Neutrophil (primary cell): ENCODE results near the gene SF3B5.
"Not testable (repeated sequence)": the region's sequence is repeated elsewhere in the genome, so short reads cannot be mapped to it uniquely, and the experiment has no call there.

Source experiments
- H3K27ac ChIP-seq: fragments of 200-600 bp; sonication (generic); 2 replicates; pipeline ENCODE4 v1.5.1; 2016; ENCODE audit warnings: mild to moderate bottlenecking, moderate library complexity
- H3K27me3 ChIP-seq: fragments of 200-600 bp; sonication (generic); 2 replicates; pipeline ENCODE4 v1.6.0; 2016; ENCODE audit warnings: mild to moderate bottlenecking
- H3K36me3 ChIP-seq: fragments of 200-600 bp; sonication (generic); 2 replicates; pipeline ENCODE4 v1.5.1; 2017
- H3K4me1 ChIP-seq, 2 experiments: fragments of 200-600 bp in 1 of 2; sonication (generic) in 1 of 2; 1 replicate in 1 of 2; 2 replicates in 1 of 2; pipeline versions ENCODE4 v1.5.1 to v1.6.1; 2013 to 2016; ENCODE audit warnings: low read depth in 1 of 2, low read length in 1 of 2, mild to moderate bottlenecking in 1 of 2, moderate library complexity in 1 of 2; ENCODE audit not compliant: control insufficient read depth in 1 of 2, insufficient read depth in 1 of 2
- H3K4me3 ChIP-seq, 2 experiments: fragments of 200-600 bp in 1 of 2; sonication (generic) in 1 of 2; 1 replicate in 1 of 2; 2 replicates in 1 of 2; pipeline ENCODE4 v1.5.1; 2013 to 2016; ENCODE audit warnings: low read depth in 1 of 2, low read length in 1 of 2, mild to moderate bottlenecking in 1 of 2, moderate library complexity in 1 of 2
- H3K9me3 ChIP-seq: fragments of 200-600 bp; sonication (generic); 2 replicates; pipeline ENCODE4 v1.5.1; 2016
- TF ChIP-seq, protein P1 (sequence below): fragments of 200-600 bp; sonication (generic); IDR thresholded peaks from 2 replicates; pipeline ENCODE4 v1.5.1; 2016; ENCODE audit warnings: antibody characterized with exemption

SF3B5 gene

DNA sequence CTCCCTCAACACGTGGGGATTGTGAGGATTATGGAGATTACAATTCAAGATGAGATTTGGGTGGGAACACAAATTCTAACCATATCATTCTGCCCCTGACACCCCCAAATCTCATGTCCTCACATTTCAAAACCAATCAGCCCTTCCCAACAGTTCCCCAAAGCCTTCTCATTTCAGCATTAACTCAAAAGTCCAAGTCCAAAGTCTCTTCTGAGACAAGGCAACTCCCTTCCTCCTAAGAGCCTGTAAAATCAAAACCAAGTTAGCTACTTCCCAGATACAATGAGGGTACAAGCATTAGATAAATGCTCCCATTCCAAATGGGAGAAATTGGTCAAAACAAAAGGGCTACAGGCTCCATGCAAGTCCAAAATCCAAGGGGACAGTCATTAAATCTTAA lies 47.7 kb downstream of the SF3B5 start:
- H3K4me3 ChIP-seq = no peak overlapping the region
- no peak overlapping the region for H3K27ac ChIP-seq
- H3K27me3 ChIP-seq = no peaks in the 10 kb centered on the region
- no peaks in the 10 kb centered on the region for H3K36me3 ChIP-seq
- TF ChIP-seq, protein P1, sequence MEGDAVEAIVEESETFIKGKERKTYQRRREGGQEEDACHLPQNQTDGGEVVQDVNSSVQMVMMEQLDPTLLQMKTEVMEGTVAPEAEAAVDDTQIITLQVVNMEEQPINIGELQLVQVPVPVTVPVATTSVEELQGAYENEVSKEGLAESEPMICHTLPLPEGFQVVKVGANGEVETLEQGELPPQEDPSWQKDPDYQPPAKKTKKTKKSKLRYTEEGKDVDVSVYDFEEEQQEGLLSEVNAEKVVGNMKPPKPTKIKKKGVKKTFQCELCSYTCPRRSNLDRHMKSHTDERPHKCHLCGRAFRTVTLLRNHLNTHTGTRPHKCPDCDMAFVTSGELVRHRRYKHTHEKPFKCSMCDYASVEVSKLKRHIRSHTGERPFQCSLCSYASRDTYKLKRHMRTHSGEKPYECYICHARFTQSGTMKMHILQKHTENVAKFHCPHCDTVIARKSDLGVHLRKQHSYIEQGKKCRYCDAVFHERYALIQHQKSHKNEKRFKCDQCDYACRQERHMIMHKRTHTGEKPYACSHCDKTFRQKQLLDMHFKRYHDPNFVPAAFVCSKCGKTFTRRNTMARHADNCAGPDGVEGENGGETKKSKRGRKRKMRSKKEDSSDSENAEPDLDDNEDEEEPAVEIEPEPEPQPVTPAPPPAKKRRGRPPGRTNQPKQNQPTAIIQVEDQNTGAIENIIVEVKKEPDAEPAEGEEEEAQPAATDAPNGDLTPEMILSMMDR = no peak
- H3K9me3 ChIP-seq = no peaks in the 10 kb centered on the region
- H3K4me1 ChIP-seq = no peaks in the 10 kb centered on the region

DNA sequence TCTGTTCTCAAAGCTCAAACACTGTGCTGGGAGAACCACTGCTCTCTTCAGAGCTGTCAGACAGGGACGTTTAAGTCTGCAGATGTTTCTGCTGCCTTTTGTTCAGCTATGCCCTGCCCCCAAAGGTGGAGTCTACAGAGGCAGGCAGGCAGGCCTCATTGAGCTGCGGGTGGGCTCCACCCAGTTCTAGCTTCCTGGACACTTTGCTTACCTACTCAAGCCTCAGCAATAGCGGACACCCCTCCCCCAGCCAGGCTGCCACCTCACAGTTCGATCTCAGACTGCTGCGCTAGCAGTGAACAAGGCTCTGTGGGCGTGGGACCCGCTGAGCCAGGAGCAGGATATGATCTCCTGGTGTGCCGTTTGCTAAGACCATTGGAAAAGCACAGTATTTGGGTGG lies 48.7 kb downstream of the SF3B5 start:
- H3K27me3 ChIP-seq, H3K9me3 ChIP-seq, H3K4me3 ChIP-seq, H3K4me1 ChIP-seq, H3K27ac ChIP-seq, H3K36me3 ChIP-seq: not testable (repeated sequence)

DNA sequence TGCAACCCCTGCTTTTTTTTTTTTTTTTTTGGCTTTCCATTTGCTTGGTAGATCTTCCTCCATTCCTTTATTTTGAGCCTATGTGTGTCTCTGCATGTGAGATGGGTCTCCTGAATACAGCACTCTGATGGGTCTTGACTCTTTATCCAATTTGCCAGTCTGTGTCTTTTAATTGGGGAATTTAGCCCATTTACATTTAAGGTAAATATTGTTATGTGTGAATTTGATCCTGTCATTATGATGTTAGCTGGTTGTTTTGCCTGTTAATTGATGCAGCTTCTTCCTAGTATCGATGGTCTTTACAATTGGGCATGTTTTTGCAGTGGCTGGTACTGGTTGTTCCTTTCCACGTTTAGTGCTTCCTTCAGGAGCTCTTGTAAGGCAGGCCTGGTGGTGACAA lies 50.4 kb downstream of the SF3B5 start:
- not testable (repeated sequence) for H3K9me3 ChIP-seq, H3K27me3 ChIP-seq, H3K36me3 ChIP-seq, H3K27ac ChIP-seq, H3K4me3 ChIP-seq, H3K4me1 ChIP-seq
